Stromal cell of bone marrow (primary cell): ENCODE data around the gene ADAMTSL3.
"Not testable (repeated sequence)": the region's sequence is repeated elsewhere in the genome, so short reads cannot be mapped to it uniquely, and the experiment has no call there.

Experiments
- DNase-seq: peaks from one replicate; pipeline ENCODE4 v3.0.0-alpha.2; 2012; ENCODE audit warnings: low read depth

Gene ADAMTSL3

DNA sequence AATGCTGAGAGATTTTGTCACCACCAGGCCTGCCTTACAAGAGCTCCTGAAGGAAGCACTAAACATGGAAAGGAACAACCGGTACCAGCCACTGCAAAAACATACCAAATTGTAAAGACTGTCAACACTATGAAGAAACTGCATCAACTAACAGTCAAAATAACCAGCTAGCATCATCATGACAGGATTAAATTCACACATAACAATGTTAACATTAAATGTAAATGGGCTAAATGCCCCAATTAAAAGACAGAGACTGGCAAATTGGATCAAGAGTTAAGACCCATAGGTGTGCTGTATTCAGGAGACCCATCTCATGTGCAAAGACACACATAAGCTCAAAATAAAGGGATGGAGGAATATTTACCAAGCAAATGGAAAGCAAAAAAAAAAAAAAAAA, 311.0 kb downstream of the ADAMTSL3 start:
- not testable (repeated sequence) for DNase-seq

DNA sequence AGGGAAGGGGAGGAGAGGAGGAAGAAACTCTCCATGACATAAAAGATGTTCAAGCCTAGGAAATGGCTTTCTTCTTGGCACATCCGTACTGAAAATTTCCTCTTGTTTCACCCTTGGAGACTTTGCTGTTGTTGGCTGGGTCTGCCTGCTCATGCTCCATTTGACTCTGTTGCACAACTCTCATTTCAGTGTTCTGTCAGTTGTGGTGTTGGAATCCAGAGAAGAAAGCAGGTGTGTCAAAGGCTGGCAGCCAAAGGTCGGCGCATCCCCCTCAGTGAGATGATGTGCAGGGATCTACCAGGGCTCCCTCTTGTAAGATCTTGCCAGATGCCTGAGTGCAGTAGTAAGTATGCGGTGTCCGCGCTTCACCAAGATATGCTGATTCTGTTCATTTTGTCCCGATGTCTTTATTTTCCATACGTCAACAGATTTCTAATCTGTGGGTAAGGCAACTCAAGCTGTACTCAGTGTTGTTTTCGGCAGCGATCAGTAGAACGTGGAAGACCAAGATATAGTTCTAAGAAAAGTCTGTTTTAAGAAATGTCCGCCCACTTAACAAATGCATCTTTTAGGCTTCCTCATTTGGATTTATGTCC, 316.5 kb downstream of the ADAMTSL3 start:
- no peak for DNase-seq

DNA sequence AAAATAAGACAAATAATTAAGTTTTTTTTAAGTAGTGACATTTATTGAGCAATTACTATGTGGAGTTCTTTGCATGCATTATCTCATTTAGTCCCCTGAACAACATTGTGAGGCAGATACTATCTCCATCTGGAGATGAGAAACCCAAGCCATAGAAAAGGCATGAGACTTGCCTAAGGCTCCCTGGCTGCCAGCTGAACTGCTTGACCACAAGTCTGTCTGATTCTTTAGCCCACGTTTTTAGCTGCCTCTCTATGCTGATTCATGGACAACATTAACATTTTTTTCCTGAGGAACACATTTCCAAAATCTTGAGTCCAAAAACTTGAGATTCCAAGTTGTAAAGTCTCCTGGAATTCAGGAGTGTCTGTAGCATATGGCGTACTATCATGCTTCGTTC, 318.1 kb downstream of the ADAMTSL3 start:
- no peak for DNase-seq

DNA sequence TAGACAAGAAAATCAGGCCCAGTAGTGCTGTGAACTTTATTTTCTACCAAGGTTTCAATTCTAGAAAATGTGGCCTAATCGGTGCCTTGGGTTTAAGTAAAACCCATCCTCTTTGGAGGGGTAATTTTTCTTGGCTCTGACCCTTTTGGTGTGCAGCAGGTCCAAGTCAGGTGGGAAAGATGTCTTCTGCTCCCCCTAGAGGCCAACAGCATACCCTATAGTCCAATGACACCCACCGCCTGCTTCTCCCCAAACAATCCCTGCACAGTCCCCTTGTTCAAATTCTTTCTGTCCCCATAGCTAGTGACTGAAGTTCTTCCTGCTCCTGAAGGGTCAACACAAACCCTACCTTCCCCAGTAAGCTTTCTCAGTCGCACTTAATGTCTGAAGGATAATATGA, 319.9 kb downstream of the ADAMTSL3 start:
- no peak for DNase-seq

GRCh38 chr15:83977992-83978391, 324.1 kb downstream of the ADAMTSL3 start:
- no peak for DNase-seq

DNA sequence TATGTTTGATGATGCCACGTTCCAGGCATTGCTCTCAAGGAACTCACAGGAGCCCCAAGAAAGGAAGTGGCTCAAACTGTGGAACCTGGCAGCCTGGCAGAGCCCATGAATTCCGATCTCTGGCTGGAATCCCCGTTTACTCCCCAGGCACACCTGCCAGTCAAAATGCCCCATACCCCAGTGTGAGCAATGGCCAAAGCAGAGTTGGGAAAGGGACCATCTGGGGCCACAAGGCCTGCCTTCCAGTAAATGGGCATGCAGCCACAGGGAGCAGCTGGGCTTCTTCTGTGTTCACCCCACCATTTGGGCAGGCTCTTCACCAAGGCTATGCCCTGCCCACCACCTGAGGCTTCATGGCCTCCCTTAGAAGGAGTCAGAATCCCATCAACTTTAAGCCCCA, 324.7 kb downstream of the ADAMTSL3 start:
- no peak for DNase-seq

- no peak for DNase-seq
These were observed 326.7 kb downstream of the ADAMTSL3 start for GRCh38 chr15:83980637-83981036.

DNA sequence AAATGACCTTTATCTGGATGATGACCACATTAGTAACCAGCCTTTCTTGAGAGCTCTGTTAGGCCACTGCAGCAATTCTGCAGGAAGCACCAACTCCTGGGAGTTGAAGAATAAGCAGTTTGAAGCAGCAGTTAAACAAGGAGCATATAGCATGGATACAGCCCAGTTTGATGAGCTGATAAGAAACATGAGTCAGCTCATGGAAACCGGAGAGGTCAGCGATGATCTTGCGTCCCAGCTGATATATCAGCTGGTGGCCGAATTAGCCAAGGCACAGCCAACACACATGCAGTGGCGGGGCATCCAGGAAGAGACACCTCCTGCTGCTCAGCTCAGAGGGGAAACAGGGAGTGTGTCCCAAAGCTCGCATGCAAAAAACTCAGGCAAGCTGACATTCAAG, 328.8 kb downstream of the ADAMTSL3 start:
- DNase-seq = no peak

- no peak for DNase-seq
These were observed 329.9 kb downstream of the ADAMTSL3 start for GRCh38 chr15:83983634-83984458.

- no peak for DNase-seq
These were observed 330.7 kb downstream of the ADAMTSL3 start for GRCh38 chr15:83984601-83985000.

- no peak for DNase-seq
These were observed 337.2 kb downstream of the ADAMTSL3 start for GRCh38 chr15:83991163-83991562.

DNA sequence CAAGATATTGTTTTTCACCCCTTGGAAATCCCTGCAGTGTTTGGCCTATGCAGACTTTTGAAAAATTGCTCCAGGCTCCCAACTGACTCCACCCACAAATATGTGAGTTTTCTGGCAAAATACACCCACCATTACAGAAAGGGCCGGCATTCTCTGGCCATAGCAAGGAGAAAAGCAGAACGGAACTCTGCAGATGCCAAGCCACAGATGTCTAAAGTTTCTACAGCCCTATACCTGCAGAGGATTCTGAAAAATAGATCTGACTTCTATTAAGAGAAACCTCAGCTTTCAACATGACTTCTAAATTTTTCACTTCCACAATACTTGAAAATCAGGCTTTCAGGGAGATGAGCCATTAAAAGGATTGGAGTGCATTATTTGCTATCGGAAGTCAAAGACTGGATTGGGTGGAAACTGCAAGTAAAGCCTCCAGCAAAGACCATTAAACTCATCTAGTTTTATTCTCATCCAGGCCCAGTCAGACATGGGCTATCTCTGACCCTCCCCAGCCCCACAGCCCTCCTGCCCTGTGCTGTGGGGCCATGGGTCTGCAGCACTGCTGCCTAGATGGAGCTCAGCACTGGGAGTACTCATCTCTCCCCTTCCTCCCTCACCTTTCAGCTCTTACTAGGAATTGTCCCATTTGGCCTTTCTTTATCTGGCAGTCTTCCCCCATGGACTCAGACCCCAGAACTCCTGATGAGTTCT, 338.6 kb downstream of the ADAMTSL3 start:
- DNase-seq = no peak

DNA sequence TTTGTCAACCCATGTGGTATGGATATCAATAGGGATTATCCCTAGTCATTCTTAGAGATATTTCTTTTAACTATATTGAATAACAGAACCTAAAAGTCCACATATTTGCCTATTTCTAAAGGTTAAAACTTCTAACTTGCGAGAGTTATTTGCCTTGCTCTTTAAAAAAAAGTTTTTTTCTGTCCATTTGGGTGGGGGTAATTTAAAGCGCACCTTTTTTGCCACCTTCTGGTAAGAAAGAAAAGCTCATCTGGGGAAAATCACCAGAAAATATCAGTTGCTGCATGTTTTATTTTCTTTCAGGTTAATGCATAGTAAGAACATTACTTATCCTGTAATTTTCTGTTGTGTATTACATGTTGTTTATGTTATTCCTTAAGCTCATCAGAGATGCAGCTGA, 339.7 kb downstream of the ADAMTSL3 start:
- DNase-seq = no peak

DNA sequence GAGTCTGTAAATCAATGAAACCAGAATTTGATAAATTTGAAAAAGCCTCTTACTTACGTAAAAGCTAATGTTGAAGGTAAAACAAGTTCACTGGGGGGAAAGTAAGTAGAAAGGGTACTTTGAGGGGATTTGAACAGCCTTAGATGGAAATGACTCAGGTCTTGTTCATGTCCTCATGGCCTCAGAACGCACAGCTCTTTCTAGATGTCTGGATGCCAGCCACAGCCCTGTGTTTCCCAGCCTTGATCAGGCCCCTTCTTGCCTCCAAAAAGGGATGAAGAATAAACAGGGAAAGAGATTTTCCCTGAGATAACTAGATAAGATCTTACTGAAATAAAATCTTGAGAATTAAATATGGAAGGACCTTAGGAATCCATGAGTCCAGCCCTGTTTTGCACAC, 344.6 kb downstream of the ADAMTSL3 start:
- no peak for DNase-seq

DNA sequence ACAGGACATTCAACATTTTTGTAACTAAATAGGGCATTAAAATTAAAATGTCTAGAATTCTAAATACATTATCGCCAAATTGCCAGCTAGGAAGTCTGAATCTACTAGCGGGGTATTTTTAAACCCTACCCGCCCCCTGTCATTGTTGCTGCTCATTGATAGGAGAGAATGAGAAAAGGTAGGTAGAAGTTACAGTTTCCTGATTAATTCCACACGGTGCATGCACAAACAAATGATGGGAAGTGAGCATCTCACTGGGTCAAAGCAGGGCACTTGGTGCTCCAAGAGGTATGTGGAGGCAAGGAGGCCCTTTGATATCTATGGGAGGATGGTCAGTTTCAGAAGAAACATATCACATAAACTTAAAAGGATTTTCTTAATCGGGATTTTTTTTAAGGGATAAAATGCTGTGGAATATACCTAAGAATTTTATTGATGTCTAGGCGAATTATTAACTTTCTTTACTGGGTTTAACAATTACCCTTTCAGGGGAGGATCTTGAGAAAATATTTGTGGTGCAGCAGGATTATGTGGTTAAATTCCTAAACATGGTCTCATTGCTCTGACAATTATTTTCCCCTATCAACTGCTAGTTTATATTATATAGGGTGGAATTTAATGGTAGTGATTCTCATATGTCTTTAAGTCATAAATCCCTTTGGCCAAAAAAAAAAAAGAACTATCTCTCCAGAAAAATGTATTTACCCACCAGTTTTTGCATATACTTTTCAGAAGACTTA, 345.6 kb downstream of the ADAMTSL3 start:
- no peak for DNase-seq

DNA sequence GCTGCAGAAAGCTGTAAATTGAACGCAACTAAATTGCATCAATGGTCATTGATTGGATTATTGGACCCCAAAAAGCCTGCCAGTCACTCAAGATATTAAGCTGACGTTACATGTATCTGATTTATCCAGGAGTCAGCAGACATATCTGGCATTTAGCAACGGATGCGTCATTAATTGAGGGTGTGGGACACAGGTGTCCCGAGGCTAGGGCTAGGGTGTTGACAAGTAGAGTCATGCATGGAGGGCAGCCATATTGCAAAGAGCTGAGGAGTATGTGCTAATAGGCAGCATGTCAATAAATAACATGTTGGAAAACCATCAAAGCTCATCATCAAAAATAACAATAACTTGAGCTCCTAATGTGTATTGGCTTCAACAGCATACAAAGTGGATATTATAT, 347.1 kb downstream of the ADAMTSL3 start:
- no peak for DNase-seq

DNA sequence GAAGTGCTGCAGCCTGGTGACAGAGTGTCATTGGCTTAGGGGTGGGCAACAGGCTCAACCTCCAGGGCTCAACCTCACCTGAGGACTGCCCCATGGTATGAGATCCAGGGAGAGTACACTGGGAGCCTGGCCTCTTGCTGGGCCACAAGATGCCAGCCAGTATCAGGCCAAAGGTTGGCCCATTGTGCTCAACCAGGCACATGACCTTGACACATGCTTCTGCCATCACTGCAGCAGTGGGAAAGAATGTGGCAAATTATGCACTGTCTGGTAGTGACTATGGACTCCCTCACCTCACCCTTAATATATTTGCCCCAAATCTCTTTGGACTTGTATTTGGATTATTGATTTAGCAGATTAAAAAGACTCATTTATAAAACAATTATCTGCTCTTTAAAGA, 347.7 kb downstream of the ADAMTSL3 start:
- DNase-seq = no peak

- no peak for DNase-seq
These were observed 350.0 kb downstream of the ADAMTSL3 start for GRCh38 chr15:84003791-84004503.

DNA sequence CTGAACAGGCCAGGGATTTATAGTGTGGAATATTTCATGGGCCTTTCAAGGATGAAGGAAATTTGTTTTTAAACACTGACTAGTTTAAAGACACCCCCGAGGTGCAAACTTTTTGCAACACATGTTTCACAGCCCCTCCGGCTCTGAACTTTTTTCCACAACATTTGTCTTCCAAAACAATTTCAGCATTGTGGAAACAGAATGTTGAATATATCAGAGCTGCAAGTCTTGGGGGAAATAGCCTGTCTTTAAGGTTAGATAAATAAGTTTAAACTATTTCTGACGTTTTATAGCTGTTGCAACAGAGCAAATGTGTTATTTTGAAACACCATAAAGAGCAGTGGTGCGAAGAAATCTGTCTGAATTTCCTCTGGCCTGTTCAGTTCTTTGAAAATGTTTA, 352.5 kb downstream of the ADAMTSL3 start:
- no peak for DNase-seq

DNA sequence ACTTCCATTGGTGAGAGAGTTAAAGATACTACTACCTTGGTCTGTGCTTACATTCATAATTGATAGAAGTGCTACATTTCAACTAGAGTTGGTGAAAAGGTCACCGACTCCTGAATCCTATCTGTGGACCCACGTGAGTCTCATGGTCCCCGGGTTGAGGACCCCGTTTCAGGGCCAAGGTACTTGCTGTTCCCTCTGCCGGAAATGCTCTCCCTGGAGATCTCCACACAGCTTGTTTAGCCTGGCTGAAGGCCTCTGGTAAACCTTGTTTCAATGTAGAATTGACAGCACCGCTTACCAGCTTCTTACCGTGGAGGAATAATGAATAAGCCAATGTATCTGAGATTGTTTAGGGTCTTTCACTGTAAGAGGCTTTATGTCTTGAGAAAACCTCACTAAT, 355.7 kb downstream of the ADAMTSL3 start:
- no peak for DNase-seq

DNA sequence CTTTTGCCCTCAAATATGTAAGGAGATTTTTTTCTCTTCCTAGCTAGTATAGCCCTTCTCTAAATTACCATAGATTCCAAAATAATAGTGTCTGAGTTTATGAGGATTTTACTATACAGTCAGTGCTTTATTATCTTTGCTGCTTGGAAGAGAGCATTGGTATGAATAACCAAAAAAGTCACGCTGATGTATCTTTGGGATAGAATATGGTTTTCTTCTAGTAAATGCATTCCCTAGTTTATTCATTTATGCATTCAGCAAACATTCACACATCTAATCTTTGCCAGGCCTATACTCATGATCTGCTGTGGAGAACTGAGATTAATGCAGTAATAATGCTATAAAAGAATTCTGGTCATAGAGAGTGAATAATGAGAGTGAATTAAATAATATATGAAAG, 356.3 kb downstream of the ADAMTSL3 start:
- no peak for DNase-seq

GRCh38 chr15:84016371-84016770, 362.4 kb downstream of the ADAMTSL3 start:
- no peak for DNase-seq
